ENCODE data around the gene SLC5A12.

Gene SLC5A12

DNA sequence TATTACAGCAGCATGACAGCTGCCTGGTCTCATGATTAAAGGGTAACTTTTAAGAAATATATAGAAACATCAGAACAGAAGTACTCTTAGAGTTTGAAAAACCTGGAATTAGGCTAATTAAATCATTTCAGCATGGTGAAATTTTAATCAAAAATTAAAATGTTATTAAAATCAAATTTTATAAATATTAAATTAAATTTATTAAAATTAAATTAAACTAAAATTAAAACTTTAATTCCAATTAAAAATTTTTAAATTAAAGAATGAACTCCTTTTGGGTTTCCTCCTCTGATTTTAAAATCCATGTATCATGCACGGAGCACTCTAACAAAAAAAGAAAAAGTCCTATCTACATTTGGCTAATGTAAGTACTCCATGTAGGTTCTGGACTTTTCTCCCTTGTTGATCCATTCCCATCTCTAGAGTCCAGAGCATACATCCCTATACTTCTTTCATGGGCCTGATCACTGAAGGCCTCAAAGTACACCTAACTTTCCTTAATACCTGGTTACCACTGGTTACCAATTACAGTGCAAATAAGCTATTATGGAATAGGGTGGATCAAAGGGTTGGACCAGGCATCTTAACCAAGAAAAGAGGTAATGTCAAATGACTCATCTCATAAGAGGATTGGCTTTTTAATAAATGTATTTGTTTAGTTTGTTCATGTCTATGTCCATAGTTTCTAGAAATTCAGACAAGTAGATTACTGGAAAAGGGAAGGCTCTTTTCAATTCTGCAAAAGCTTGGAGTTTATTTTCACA is 101.4 kb downstream of the SLC5A12 start:
- H3K4me3 ChIP-seq (ENCODE audit: low read length in 2 of 2) = no peak overlapping the region
- no peak overlapping the region for H3K14ac ChIP-seq (ENCODE audit: low read length)
- H3K4ac ChIP-seq (ENCODE audit: low read length) = no peak overlapping the region
- WGBS, 2 donors (ENCODE audit: extremely low coverage in 2 of 2, insufficient read length in 2 of 2, insufficient replicate concordance in 1 of 2) = no CpG with 5 or more reads among the region's 1 CpG
- H3K27ac ChIP-seq (replicated peaks; ENCODE audit: low read length) = no peak overlapping the region
- H3K18ac ChIP-seq (ENCODE audit: low read length) = no peak overlapping the region
- no peak overlapping the region for H2AK5ac ChIP-seq (ENCODE audit: low read depth, low read length)
- no peak overlapping the region for H2BK12ac ChIP-seq (ENCODE audit: low read length)
- peaks cover 2 to 3% of the 10 kb centered on the region in 2 donors for H3K4me1 ChIP-seq (ENCODE audit: control insufficient read depth in 2 of 2, insufficient read depth in 1 of 2, low read depth in 1 of 2, low read length in 2 of 2)
- H4K8ac ChIP-seq (ENCODE audit: low read depth, low read length) = no peak overlapping the region
- H2BK5ac ChIP-seq (ENCODE audit: low read length) = no peak overlapping the region
- H3K23ac ChIP-seq (ENCODE audit: low read depth, low read length, poor library complexity) = no peak overlapping the region
- no peak overlapping the region for H2BK120ac ChIP-seq (ENCODE audit: low read depth, low read length)
- H3K27me3 ChIP-seq (ENCODE audit: control insufficient read depth in 3 of 3, insufficient read depth in 3 of 3, low read depth in 1 of 3, low read length in 3 of 3) = no peaks in the 10 kb centered on the region
- H4K91ac ChIP-seq (ENCODE audit: low read depth, low read length, poor library complexity) = no peak overlapping the region
- H3K9me3 ChIP-seq (replicated peaks in 1 of 2; ENCODE audit: control insufficient read depth in 2 of 2, insufficient read depth in 1 of 2, low read depth in 1 of 2, low read length in 2 of 2) = no peaks in the 10 kb centered on the region
- H3K36me3 ChIP-seq (replicated peaks in 1 of 2; ENCODE audit: control insufficient read depth in 2 of 2, insufficient read depth in 2 of 2, low read length in 2 of 2) = no peaks in the 10 kb centered on the region
- peak overlapping the region; percentile 39 for H2AFZ ChIP-seq (ENCODE audit: low read length)
- no peak overlapping the region for H2BK15ac ChIP-seq (ENCODE audit: low read length)
- no peak overlapping the region for H3K9ac ChIP-seq (ENCODE audit: low read depth, low read length, poor library complexity)
- H3K79me1 ChIP-seq (ENCODE audit: low read depth, low read length) = no peaks in the 10 kb centered on the region
- no peak for DNase-seq (ENCODE audit: low spot score)
- no peak overlapping the region for H3K4me2 ChIP-seq (ENCODE audit: insufficient read depth, low read length, poor library complexity, severe bottlenecking)

DNA sequence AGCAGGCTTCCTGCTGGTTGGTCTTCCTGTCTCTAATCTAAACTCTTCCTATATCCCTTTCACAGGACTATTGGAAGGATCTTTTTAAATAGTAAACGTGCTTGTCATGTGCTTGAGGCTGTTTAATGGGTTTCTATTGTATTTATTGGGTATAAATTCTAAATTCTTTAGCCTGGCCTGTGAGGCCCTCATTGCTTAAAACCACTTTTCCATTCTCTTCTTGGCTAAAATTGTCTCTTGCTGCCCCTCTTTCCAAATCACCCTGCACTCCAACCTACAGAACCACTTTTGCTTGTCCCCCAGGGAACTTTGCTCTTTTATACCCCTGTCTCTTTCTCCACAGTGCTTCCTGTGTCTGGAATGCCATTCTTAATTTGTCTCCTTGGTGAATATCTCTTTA is 103.4 kb downstream of the SLC5A12 start:
- Histone ChIP-seq H2AFZ (ENCODE audit: low read length) (peak overlapping the region; percentile 78), H3K27ac (replicated peaks; ENCODE audit: low read length) (no peak overlapping the region), H3K9me3 (replicated peaks in 1 of 2; ENCODE audit: control insufficient read depth in 2 of 2, insufficient read depth in 1 of 2, low read depth in 1 of 2, low read length in 2 of 2) (no peaks in the 10 kb centered on the region), H2BK120ac (ENCODE audit: low read depth, low read length) (no peak overlapping the region), H3K4me3 (ENCODE audit: low read length in 2 of 2) (no peak overlapping the region), H3K18ac (ENCODE audit: low read length) (no peak overlapping the region), H3K4me2 (ENCODE audit: insufficient read depth, low read length, poor library complexity, severe bottlenecking) (no peak overlapping the region), H3K36me3 (replicated peaks in 1 of 2; ENCODE audit: control insufficient read depth in 2 of 2, insufficient read depth in 2 of 2, low read length in 2 of 2) (no peaks in the 10 kb centered on the region), H3K4me1 (ENCODE audit: control insufficient read depth in 2 of 2, insufficient read depth in 1 of 2, low read depth in 1 of 2, low read length in 2 of 2) (peaks cover 2 to 3% of the 10 kb centered on the region in 2 donors), H2BK15ac (ENCODE audit: low read length) (no peak overlapping the region), H3K27me3 (ENCODE audit: control insufficient read depth in 3 of 3, insufficient read depth in 3 of 3, low read depth in 1 of 3, low read length in 3 of 3) (no peaks in the 10 kb centered on the region), H2BK5ac (ENCODE audit: low read length) (no peak overlapping the region), H3K9ac (ENCODE audit: low read depth, low read length, poor library complexity) (no peak overlapping the region), H3K23ac (ENCODE audit: low read depth, low read length, poor library complexity) (no peak overlapping the region), H3K4ac (ENCODE audit: low read length) (no peak overlapping the region), H3K79me1 (ENCODE audit: low read depth, low read length) (no peaks in the 10 kb centered on the region), H4K91ac (ENCODE audit: low read depth, low read length, poor library complexity) (no peak overlapping the region), H4K8ac (ENCODE audit: low read depth, low read length) (no peak overlapping the region), H3K14ac (ENCODE audit: low read length) (no peak overlapping the region), H2BK12ac (ENCODE audit: low read length) (no peak overlapping the region), H2AK5ac (ENCODE audit: low read depth, low read length) (no peak overlapping the region)
- DNase-seq (ENCODE audit: low spot score) = no peak
- no CpG with 5 or more reads among the region's 1 CpG for WGBS, 2 donors (ENCODE audit: extremely low coverage in 2 of 2, insufficient read length in 2 of 2, insufficient replicate concordance in 1 of 2)

Measured in neuronal stem cell (in vitro differentiated cells).